GM18508 (cell line): ENCODE data around the gene NFX1.
"Not testable (repeated sequence)": the region's sequence is repeated elsewhere in the genome, so short reads cannot be mapped to it uniquely, and the experiment has no call there.

ENCODE experiments used
- ATAC-seq: cut with Tn5 transposase; IDR thresholded peaks from one replicate; pipeline ENCODE4 v1.9.1; 2021; ENCODE audit warnings: moderate number of reproducible peaks; ENCODE audit not compliant: insufficient read depth, unreplicated experiment

The NFX1 gene

DNA sequence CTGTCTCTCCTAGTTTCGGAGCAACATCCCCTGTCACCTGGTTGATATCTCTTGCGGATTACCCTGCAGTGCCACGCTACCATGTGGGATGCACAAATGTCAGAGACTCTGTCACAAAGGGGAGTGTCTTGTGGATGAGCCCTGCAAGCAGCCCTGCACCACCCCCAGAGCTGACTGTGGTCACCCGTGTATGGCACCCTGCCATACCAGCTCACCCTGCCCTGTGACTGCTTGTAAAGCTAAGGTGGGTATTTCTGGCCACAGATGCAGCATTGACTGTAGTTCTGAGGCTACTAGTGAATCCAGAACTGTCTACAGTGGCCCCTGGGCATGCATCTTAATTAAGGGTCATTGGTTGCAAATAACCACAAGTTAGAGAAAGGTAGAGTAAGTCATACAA, 61.2 kb downstream of the NFX1 start:
- ATAC-seq, result no peak

DNA sequence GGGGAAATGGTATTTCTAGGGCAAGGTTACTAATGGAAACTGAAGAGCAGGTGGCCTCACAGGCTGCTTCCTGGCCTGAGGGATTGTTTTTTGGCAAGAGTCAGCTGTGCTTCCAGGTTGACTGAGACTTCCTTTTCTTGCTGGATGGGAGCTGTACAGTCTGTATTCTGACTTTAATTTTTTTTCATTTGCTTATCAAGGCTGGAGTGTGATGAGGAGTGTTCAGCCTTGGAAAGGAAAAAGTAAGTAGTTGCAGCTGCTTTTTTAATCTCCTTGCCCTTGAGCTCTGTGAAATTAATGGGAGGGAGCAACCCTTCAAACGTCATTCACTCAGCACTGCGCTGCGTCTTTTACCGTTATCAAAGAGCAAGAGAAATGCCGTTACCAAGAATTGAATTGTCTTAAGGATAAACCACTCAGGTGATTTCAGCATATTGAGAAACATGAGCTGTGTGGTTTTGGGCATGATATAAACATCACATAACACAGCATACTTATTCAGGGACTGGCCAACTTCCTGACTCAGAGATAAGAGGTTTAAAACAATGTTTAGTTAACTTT, 64.4 kb downstream of the NFX1 start:
- ATAC-seq, result no peak

DNA sequence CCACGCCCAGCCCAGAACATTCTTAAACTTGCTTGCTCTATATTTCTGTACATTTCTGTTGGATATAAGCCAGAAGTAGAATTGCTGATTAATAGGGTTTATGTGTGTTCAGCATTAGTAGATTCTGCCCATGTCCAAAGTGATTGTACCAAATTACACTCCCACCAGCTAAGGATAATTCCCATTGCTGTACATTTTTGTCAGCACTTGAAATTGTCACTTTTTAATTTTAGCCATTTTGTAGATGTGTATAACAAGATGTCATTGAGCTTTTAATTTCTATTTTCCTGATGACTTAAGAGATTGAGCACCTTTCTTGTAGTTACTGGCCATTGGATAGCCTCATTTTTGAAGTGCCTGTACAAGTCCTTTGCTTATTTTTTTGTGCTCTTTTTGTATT, 65.6 kb downstream of the NFX1 start:
- ATAC-seq, result no peak

DNA sequence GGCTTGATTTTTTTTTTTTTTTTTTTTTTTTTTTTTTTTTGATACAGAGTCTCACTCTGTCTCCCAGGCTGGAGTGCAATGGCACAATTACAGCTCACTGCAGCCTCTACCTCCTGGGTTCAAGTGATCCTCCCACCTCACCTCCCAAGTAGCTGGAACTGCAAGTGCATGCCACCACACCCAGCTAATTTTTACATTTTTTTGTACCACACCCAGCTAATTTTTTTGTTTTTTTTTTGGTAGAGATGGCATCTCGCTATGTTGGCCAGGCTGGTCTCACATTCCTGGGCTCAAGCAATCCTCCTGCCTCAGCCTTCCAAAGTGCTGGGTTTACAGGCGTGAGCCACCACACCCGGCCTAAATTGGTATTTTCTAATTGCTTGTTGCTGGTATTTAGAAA, 68.3 kb downstream of the NFX1 start:
- ATAC-seq, result not testable (repeated sequence)

DNA sequence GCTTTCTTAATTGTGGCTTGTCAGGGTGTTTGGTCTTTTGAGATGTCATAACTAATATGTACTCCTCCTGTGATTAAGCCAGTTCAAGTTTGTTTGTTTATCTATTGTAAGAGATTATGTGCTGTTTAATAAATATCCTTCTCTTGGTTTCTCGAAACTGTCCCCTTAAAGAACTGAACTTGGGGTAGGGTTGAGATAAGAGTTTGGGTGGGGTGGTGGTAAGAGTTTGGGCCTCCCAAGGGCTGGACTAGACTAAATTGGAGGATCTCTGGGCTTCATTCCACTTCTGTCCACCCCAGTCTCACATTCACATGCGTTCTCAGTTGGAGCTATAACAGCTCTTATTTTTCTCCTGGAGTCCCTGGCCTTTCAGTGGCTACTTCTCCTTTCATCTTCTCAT, 73.8 kb downstream of the NFX1 start:
- no peak for ATAC-seq

DNA sequence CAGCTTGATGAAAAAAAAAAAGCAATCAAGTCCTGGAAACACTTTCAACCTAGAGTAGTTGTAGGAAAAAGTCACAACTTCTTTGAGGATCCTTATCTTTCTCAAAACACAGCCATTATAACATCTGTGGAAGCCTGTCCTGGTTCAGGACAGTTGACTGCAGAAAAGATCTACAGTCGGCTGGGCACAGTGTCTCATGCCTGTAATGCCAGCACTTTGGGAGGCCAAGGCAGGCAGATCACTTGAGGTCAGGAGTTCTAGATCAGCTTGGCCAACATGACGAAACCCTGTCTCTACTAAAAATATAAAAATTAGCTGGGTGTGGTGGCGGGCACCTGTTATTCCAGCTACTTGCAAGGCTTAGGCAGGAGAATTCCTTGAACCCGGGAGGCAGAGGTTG, 74.5 kb downstream of the NFX1 start:
- ATAC-seq, result not testable (repeated sequence)

DNA sequence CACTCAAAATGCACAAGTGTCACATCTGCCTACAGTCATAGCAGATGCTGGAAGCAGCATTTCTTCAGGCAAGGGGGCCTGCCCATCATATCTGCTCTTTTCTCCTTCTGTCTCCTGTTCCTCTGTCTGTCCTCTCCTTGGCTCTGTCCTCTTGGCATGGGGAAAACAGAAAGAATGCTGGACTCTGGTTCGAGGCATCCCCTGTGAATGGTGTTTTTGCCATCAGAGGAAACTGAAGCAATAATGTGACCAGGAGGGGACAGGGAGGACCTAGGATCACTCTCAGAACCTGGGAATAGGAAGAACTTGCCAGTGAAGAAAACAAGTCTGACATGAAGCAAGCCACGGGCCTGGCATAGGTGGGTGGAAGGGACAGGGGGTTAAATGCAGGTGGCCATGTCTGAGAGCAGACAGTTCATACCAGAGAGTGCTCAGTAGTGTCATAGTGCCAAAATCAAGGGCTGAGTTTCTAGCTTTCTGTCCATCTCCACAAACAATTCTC, 76.7 kb downstream of the NFX1 start:
- ATAC-seq, result no peak

DNA sequence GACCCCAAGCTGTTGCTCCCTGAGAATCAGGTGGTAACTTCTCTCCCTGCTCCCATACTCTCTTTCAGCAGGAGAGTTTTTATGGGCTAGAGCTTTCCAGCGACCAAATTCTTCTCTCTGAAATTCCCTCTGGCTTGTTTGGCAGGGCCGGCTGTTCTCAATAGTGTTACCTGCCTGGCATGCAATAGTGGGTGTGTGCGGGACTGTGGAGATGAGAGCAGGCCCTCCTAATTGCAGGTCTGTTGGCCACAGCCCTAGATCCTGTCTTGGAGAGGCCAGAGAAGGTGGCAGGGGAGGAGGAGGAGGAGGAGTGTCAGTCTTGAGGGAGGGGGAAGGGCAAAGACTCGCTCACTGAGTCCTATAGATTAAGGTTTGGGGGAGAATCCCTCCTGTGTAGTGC, 82.6 kb downstream of the NFX1 start:
- no peak for ATAC-seq

DNA sequence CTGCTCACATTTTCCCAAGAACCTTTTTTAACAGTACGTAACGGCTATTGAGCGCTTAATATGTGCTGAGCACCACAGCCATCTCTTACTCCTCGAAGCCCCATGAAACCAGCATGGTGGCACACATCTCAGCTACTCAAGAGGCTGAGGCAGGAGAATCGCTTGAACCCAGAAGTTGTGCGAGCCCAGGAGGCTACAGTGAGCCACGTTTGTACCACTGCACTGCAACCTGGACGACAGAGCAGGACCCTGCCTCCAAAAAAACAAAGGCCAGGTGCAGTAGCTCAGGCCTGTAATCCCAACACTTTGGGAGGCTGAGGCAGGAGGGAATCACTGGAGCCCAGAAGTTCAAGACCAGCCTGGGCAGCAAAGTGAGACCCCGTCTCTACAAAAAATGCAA, 83.9 kb downstream of the NFX1 start:
- ATAC-seq, result no peak

DNA sequence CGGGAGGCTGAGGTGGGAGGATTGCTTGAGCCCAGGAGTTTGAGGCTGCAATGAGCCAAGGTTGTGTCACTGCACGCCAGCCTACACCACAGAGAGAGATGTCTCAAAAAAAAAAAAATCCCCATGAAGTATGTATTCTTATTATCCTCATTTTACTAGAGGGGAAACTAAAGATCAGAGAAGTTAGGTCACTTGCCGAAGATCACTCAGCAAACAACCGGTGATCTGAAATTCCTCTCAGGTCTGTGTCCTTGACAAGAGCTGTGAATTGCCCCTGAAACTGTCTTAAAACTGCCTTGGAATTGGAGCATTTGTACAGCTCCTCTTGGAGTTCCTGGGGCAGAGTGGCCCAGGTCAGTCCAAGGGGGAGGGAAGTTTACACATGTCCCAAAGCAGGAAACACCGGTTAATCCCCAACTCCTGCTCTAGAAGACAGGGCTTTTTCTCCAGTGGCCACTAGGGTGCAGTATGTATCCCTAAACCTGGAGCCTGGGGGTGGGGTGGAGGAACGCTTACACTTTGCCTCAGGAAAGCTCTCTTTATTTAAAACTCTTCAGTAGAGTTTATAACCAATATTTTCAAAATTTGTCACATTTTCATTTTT, 84.4 kb downstream of the NFX1 start:
- no peak for ATAC-seq

DNA sequence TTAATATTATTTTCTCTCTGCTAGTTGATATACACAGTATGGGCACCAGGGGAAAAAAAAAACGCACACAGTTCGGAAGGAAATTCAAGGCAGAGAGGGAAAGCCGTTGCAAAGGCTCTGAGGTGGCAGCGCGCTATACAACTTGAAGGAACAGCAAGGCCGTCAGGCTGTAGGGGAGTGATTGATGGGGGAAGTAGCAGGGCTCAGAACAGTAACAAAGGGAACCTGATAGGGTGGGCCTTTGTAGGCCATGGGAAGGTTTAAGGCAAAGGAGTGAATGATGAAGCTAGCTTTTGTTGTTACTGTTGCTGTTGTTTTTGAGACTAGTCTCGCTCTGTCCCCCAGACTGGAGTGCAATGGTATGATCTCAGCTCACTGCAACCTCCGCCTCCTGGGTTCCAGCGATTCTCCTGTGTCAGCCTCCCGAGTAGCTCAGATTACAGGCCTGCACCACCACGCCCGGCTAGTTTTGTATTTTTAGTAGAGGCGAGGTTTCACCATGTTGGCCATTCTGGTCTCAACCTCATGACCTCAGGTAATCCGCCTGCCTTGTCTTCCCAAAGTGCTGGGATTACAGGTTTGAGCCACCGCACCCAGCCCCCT, 85.0 kb downstream of the NFX1 start:
- no peak for ATAC-seq

DNA sequence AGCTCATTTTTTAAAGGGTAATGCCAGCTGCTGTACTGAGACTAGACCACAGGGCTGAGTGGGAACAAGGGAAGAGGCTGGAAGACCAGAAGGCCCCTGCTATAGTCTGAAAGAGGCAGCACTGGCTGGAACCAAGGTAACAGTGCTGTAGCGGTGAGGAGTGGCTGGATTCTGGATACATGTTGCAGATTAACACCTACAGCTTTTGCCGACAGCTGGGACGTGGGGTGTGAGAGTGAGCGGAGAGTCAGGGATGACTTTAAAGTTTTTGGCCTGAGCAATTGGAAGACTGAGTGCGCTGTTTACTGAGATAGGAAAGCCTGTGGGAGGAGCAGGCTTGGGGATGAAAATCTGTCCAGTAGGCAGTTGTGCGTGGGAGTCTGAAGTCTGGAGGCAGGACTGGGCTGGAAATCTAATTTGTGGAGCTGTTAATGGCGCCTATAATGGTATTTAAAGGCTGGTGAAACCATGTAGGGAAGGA, 85.6 kb downstream of the NFX1 start:
- ATAC-seq, result no peak

DNA sequence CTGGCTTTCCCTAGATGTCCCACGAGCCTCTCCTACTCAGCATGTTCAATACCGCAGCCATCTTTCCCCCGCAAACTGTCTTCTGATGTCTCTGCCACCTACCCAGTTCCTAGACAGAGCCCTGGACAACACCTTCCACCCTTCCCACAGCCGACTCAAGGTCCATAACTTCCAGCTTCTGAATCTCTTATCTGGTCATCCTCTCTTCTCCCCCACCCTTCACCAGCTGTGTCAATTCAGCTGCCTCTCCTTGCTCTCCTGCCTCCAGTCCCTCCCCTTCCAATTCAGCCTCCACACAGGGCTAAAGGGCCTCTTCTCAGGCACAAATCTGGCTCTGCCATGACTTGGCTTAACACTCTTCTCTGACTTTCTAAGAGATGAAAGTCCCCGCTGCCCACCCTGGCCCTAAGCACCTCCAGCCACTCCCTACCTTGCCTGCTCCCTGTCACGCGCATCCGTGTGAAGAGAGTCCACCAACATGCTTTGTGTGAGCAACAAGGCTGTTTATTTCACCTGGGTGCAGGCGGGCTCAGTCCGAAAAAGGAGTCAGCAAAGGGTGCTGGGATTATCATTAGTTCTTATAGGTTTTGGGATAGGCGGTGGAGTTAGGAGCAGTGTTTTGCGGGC, 86.9 kb downstream of the NFX1 start:
- no peak for ATAC-seq

DNA sequence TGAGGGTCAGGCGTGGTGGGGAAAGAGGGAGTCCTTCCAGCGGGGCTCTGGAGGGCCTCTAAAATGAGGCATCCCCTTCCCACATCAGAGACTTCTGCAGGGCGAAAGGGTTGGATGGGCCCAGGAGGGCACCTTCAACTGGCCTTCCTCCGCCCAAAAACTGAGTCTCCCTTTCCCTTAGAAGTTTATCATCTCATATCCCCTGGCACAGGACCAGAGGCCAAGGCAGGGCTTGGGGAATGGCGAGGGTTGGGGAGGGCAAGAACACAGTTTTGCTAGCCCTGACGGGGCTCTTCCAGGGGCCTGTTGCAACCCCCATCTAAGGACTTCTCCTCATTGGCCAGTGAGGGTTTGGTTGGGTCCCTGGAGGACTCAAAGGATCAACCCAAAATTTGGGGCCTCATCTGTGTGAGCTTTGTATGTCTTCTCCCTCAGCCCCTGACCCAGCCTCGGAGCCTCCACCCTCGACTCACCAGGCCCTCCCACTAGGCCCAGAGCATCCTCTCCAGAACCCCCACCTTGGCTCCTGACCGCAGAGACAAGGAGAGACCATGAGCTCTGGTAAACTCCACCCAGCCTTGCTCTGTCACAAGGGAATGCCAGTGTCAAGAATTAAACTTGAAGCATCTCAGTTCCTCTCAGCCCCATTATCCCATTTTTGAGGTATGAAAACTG, 87.9 kb downstream of the NFX1 start:
- no peak for ATAC-seq

DNA sequence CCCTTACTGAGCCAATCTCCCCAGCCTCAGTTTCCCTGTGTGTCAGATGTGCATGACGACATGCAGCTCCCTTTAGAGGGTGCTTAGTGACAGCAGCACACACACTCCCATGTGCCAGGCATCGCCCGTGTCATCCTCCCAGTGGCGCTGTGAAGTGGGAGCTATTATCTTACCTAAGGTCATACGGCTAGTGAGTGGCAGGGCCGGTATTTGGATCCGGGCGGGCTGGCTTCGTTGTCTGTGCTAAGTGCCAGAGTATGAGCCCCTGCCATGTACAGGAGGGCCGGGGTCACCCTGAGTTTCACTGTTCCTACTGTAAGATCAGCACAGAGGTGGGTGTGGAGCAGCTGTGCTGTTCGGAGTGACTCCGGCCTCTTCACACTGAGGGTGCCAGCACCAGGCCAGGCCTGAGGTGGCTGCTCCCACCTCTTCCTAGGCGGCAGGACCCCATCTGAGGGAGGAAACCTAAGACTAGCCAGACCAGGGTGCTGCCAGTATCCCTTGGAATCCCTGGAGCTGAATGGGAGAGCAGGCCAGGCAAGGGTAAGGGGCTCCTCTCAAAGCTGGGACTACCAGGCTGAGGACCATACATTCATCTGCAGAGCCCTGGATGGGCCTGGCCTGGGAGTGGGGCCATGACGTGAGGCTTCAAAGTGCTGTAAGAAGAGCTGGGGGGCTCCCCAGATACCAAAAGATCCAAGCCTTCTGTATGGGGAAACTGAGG, 89.5 kb downstream of the NFX1 start:
- ATAC-seq, result no peak

DNA sequence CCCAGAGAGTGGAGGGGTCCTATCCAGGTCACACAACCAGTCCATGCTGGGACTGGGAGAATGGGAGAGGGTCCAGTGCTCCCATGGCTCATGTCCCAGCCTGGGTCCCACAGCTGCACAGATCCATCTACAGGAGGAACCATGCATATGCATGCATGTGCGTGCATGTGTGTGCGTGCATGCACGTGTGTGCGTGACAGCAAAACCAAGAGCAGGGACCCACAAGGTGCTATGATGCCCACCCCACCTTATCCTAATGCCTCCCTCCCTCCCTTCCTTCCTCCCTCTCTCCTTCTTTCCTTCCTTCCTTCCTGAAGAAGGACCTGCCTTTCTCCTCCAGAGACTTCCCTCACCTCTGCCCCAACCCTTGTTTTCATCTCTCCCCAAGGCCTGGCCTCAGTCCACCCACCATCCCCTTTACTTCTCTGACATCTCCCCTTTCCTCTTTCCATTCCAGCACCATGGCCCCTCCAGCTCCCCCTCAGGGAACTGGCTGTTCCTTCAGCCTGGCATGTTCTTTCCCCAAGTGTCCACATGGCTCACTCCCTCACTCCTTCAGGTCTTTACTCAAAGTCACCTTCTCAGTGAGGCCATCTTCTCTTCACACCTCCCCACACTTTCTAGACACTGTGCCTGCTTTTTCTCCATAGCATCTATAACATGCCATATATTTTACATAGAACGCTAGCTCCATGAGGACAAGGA, 90.2 kb downstream of the NFX1 start:
- ATAC-seq, result no peak

DNA sequence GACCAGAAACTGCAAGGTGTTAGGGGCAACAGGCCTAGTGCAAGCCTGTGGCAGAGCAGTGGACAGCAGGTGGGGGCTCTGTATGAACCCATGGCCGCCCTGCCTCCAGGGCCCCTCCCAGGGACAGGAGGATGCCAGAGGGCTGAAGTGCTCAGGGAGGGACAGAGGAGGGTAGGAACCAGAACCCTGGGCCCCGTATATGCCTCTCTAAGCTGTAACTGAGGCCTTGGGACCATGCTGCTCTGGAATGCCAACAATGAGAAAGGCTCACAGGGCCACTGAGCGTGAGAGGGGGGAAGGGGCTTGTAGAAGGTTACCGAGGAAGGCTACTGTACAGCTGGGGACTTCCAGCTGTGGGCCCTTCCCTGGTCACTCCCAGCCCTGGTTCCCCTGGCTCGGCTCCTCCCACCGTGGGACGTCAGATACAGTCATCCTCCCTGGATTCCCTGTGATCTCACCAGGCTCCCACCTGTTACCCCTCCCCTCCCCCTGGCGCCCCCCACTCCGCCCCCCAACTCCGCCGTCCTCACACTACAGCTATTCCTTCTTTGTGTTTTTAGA, 91.0 kb downstream of the NFX1 start:
- no peak for ATAC-seq

DNA sequence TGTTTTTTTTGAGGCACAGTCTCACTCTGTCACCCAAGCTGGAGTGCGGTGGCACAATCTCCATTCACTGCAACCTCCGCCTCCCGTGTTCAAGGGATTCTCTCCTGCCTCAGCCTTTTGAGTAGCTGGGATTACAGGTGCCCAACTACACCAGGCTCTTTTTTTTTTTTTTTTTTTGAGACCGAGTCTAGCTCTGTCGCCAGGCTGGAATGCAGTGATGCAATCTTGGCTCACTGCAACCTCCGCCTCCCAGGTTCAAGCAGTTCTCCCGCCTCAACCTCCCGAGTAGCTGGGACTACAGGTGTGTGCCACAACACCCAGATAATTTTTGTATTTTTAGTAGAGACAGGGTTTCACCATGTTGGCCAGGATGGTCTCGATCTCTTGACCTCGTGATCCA, 92.1 kb downstream of the NFX1 start:
- ATAC-seq, result not testable (repeated sequence)

DNA sequence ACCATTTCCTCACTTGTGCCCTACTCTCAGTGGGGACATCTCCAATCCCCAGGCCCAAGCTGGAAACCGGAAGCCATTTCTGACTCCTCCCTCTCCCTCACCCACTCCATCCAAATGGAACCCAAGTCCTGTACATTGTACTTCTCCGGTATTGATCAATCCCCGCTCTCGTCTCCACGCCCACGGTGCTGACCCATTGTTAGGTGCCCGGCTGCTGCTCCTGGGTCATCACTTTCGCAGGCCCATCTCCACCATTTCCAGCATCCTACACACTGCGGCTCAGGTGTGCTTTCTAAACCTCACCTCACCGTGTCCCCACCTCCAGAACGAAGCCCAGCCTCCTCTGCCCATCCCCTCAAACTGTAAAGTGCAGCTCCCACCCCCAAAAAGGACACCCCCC, 93.1 kb downstream of the NFX1 start:
- not testable (repeated sequence) for ATAC-seq
